ENCODE results near the gene BFSP1. TPM values are rescaled to one million over a fixed set of nuclear protein-coding genes. Genes with fewer than 3 reads are reported as not detected.

BFSP1 gene
- total and polyA plus RNA-seq, 9 donors: 0.92 to 4.9 (median 1.5) TPM

DNA sequence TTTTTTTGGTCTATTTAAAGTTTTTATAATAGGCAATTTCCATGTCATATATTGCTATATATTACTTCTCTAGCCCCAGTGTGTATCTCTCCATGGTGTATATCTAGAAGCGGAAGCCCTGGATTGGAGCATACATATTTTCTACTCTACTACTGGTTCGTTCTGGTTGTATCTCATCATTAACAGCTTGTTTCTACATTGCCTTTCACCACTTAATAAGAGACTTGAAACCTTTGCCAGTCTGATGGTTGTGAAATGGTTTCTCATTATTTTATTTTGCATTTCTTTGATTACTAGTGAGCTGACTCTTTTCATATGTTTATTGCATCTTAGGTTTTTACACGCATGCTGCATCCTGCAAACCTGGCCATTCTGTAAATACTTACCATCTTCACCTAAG lies 42.3 kb upstream of the BFSP1 start:
- no peak overlapping the region for H3K4me3 ChIP-seq
- 55 to 67% (median 59%) methylated on average over 3 of the region's 3 CpGs for WGBS, 3 donors
- no peak for TF ChIP-seq EP300 (IDR thresholded peaks at IDR 0.05)
- TF ChIP-seq CTCF (IDR thresholded peaks at IDR 0.05): no peak
- TF ChIP-seq POLR2A (IDR thresholded peaks at IDR 0.05): no peak
- DNase-seq: no peak
- no peaks in the 10 kb centered on the region for H3K27me3 ChIP-seq
- no peak overlapping the region for H3K27ac ChIP-seq
- H3K36me3 ChIP-seq: no peaks in the 10 kb centered on the region
- intact Hi-C loops (cut with DNase I): loop anchor here in 2 of 4 donors (5.0 kb wide), 1 partner anchor 39 kb away; no protein-coding TSS in a partner anchor
- peaks cover 9% of the 10 kb centered on the region for H3K4me1 ChIP-seq (ENCODE audit: insufficient read depth)
- H3K9me3 ChIP-seq: no peaks in the 10 kb centered on the region

GRCh38 chr20:17572034-17572638 lies 41.0 kb upstream of the BFSP1 start:
- peak overlapping the region; percentile 89 for H3K4me3 ChIP-seq
- no peak for DNase-seq
- H3K27ac ChIP-seq: no peak overlapping the region
- no peak for TF ChIP-seq POLR2A (IDR thresholded peaks at IDR 0.05)
- TF ChIP-seq EP300 (IDR thresholded peaks at IDR 0.05): no peak
- no peak for TF ChIP-seq CTCF (IDR thresholded peaks at IDR 0.05)
- H3K4me1 ChIP-seq (ENCODE audit: insufficient read depth): peaks cover 10% of the 10 kb centered on the region
- no peaks in the 10 kb centered on the region for H3K27me3 ChIP-seq
- intact Hi-C loops (cut with DNase I): loop anchor here in 2 of 4 donors (5.0 kb wide), 1 partner anchor 40 kb away; no protein-coding TSS in a partner anchor
- H3K9me3 ChIP-seq: no peaks in the 10 kb centered on the region
- no peaks in the 10 kb centered on the region for H3K36me3 ChIP-seq
- 17 to 21% (median 20%) methylated on average over 7 of the region's 7 CpGs for WGBS, 3 donors

DNA sequence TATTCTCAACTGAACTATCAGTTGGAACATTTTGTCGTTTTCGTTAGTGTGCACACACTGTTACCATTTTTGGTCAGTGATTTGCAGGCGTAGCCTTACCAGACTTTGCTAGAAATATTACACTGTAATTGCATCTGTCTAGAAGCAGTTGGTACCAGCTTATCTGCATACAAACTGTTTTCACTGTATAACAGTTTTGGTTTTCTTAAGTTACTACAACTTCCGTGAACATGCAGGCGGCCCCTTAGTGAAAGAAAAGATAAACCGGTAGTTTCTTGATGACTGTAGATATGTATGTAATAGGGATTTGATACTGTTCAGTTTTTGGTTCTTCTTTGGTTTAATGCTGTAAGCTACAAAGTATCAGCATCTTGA lies 40.0 kb upstream of the BFSP1 start:
- Histone ChIP-seq H3K9me3 (no peaks in the 10 kb centered on the region), H3K36me3 (no peaks in the 10 kb centered on the region), H3K27me3 (no peaks in the 10 kb centered on the region), H3K4me3 (peak overlapping the region; percentile 89), H3K4me1 (ENCODE audit: insufficient read depth) (peaks cover 9% of the 10 kb centered on the region), H3K27ac (peak overlapping the region; percentile 94 to 95)
- intact Hi-C loops (cut with DNase I): loop anchor here in 2 of 4 donors (5.0 kb wide), 1 partner anchor 41 kb away; no protein-coding TSS in a partner anchor
- no peak for DNase-seq
- 2% methylated on average over 6 of the region's 6 CpGs for WGBS, 3 donors
- no peak for TF ChIP-seq EP300 (IDR thresholded peaks at IDR 0.05)
- no peak for TF ChIP-seq POLR2A (IDR thresholded peaks at IDR 0.05)
- no peak for TF ChIP-seq CTCF (IDR thresholded peaks at IDR 0.05)

GRCh38 chr20:17570347-17571152 lies 39.4 kb upstream of the BFSP1 start:
- WGBS, 3 donors: 1 to 2% (median 1%) methylated on average over 39 to 43 of the region's 43 CpGs
- Histone ChIP-seq H3K36me3 (no peaks in the 10 kb centered on the region), H3K27me3 (no peaks in the 10 kb centered on the region), H3K27ac (peak overlapping the region; percentile 94 to 95), H3K4me1 (ENCODE audit: insufficient read depth) (peaks cover 5% of the 10 kb centered on the region), H3K4me3 (peak overlapping the region; percentile 89), H3K9me3 (no peaks in the 10 kb centered on the region)
- TF ChIP-seq CTCF (IDR thresholded peaks at IDR 0.05) (no peak), EP300 (IDR thresholded peaks at IDR 0.05) (no peak), POLR2A (IDR thresholded peaks at IDR 0.05) (no peak)
- DNase-seq: peak; percentile 66 to 80 (median 75)
- intact Hi-C loops (cut with DNase I): loop anchor here in 2 of 4 donors (5.0 kb wide), 1 partner anchor 42 kb away; no protein-coding TSS in a partner anchor
